Activated CD4-positive, CD25-positive, alpha-beta regulatory T cell treated with anti-CD3 and anti-CD28 coated beads, Interleukin-2, amount 50 U/mL, for 24 hours (primary cell): ENCODE results near the gene TMEM169.
A peak's percentile ranks its signal among the peaks of the same experiment; 100 is the strongest.

Experiments
- ATAC-seq, 2 donors: fragments of 150-1000 bp; cut with Tn5 transposase; one replicate each; pipeline ENCODE4 v1.10.0; 2021; ENCODE audit warnings: mild to moderate bottlenecking in 1 of 2, moderate library complexity in 1 of 2

Gene TMEM169

DNA sequence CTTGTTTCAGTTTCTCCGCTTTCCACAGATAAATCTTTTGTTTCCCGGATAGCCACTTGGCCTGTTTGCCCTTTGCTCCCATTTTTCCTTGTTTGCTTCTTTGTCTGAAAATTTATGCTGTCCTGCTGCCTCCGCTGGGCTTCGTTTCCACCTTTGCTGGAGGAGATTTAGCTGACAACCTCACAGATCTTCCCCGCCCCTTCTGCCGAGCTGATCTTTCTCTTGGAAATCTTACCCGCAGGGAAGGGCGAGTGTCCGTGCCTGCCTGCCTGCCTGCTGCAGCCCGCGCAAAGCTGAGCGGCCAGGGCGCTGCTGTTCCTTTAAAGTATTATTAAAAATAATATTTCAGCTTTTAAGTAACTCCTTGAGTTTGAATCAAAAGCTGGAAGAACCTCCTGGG is 26.0 kb downstream of the TMEM169 start:
- ATAC-seq, result no peak

DNA sequence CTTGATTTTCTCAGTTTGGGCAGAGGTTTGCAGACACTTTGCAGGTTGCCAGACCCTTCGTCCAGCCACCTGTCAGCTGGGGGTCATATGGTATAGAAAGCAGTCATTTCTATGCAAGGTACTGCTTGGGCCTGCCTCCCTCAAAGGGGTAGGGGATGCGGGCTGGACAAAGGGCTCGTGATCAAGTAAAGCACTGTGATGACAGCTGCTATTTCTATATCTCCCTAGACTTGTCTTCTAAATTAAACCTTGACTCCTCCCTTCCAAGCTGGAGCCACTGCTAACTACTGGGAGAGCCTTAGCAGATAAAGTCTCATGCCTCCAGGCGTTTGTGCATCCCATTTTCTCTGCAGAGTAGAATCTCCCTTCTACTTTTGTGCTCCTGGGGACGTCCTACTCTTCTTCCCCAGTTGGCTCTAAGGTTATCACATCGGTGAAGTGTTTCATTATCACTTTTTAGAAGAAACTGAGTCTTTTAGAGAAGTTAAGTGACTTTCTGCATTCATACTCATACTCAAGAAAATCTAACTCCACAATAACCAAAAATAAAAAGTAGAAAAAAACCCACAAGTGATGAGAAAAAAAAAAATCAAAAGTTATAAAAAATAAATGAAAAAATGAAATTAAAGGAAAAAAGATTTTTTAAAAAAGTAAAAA is 26.7 kb downstream of the TMEM169 start:
- no peak for ATAC-seq

DNA sequence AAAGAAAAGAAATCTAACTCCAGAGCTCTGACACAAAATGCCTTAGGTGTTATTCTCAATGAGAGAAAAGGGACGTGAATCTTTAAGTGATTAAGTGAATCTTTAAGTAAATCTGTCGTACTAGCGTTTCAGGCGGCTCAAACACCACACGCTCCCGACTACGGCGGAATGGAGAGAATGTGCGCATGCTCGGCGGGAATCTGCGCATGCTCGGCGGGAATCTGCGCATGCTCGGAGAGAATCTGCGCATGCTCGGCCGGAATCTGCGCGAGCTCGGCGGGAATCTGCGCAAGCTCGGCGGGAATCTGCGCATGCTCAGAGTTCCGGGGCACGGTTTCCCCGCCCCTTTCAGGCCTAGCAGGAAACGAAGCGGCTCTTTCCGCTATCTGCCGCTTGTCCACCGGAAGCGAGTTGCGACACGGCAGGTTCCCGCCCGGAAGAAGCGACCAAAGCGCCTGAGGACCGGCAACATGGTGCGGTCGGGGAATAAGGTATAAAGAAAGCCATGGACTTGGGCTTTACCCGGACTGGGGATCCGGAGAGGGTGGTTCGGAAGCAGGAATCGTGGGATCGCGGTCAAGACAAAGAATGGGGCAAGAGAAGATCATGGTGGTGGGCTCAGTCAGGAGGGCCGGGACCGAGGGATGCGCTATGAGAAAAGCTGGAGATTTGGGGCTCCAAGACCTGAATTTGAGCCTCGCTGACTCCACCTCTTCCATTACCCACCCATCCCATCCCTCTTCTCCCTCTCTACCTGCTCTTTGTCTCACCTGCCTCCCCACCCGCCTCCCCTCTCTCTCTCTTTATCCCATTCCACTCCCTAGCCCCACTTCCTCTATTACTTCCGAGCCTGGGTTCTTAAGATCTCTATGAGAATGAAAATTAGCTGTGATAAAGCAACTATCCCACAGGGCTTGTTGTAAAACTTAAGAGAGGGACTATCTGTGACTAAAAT is 27.5 kb downstream of the TMEM169 start, which contains the start of gene XRCC5:
Gene XRCC5 (plus strand): TSS at position 382 of the 955 bp plus-strand sequence. CDS start 89 bp downstream, at position 471.
- ATAC-seq, result peak; percentile 69 to 70

DNA sequence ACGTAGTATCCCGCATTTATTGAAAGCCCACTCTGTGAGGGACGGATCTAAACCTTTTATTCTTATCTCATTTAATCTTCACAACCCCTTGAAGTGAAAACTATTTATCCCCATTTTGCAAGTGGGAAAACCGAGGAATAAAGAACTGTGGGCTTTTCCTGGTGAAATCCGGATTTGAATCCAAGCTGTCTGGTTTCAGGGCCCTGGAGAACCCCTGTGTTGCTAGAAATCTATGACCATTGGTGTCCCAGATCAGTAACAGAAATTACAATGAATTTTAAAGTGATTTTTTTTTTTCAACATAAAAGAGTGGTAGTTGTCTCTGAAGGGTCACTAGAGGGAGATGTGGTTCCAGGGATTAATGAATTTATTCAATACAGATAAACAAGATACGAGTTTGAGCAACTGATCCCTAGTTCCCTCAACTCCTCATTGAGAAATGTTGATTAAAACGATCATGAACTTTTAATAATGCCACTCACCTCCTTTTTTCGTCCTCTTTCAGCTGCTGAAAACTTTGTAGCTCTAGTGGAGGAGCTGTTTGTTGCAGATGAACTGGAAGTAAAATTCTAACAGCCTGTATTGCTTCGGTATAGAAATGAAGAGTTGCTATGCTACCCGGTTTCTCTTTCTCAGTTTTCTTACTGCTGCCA is 28.4 kb downstream of the TMEM169 start:
- ATAC-seq, result peak in 1 of 2 donors; percentile 14

DNA sequence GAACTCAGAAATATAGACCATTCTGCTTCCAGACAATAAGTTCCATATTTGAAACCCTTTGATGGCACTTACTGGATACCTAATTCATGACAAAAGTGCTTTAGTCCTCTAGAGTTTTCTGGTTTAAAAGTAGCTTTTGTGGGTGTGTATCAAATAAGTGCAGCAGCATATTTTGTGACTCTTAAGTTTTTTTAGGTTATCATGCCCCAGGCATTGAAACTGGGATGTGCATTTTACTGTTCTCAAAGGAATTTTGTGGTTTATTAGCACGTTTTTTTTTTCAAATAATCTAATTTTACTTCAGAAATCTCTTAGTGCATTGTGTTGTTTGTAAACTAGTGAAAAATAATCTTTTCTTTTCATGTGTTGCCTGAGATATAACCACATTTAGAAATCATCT is 28.9 kb downstream of the TMEM169 start:
- no peak for ATAC-seq

DNA sequence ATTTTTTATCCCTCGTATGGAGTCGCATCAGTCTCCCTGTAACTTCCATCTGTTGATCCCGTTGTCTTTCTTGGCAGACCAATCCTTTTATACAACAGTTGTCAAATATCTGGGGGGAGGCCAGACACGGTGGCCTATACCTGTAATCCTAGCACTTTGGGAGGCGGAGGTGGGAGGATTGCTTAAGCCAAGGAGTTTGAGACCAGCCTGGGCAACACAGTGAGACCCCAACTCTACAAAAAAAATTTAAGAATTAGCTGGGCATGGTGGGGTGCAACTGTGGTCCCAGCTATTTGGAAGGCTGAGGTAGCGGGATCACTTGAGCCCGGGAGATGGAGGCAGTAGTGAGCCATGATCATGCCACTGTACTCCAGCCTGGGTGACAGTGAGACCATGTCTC is 29.4 kb downstream of the TMEM169 start:
- no peak for ATAC-seq

DNA sequence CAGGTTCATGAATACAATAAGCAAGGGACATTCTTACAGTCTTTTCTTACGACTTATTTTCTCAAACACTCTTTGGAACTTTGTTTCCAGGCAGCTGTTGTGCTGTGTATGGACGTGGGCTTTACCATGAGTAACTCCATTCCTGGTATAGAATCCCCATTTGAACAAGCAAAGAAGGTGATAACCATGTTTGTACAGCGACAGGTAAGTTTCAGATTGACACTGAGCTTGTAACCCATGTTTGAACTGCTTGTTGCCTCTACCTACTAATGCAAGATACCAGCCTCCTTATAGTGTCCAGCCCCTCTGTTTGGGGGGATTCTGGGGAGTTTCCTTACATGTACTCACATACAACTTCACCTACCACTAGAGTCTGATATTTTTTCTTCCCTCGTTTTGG is 31.2 kb downstream of the TMEM169 start:
- ATAC-seq, result peak; percentile 10 to 12

DNA sequence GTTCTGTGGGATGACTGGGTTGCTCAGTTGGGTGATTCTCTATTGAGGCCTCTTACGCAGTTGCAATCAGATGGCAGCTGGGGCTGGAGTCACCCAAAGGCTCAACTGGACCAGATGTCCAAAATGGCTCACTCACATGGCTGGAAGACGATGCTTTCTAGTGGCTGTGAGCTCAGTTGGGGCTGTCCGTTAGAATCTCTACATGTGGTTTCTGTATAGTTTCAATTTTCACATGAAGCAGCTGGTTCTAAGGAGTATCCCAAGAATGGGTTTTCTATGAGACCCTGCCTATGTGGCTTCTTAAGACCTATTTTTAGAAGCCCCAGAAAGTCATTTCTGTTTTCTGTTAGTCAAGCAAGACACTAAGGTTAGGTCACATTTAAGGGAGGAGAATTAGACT is 31.9 kb downstream of the TMEM169 start:
- ATAC-seq, result peak; percentile 24 to 33

DNA sequence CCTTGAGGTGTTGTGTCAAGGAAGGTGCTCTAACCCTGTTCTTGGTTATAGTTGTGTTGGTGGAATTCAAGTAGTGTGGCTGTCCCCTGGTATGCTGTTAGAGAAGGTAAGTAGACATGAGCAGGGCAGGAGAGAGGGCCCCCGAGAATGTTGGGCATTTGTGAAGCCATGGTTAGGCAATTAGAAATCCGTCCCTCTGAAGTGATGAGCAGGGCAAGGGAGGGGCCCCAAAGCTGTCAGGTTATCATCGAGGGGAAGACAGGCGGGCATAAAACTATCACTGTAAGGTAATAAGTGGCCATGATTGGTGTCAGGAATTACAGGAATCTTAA is 32.6 kb downstream of the TMEM169 start:
- ATAC-seq, result peak in 1 of 2 donors; percentile 0

DNA sequence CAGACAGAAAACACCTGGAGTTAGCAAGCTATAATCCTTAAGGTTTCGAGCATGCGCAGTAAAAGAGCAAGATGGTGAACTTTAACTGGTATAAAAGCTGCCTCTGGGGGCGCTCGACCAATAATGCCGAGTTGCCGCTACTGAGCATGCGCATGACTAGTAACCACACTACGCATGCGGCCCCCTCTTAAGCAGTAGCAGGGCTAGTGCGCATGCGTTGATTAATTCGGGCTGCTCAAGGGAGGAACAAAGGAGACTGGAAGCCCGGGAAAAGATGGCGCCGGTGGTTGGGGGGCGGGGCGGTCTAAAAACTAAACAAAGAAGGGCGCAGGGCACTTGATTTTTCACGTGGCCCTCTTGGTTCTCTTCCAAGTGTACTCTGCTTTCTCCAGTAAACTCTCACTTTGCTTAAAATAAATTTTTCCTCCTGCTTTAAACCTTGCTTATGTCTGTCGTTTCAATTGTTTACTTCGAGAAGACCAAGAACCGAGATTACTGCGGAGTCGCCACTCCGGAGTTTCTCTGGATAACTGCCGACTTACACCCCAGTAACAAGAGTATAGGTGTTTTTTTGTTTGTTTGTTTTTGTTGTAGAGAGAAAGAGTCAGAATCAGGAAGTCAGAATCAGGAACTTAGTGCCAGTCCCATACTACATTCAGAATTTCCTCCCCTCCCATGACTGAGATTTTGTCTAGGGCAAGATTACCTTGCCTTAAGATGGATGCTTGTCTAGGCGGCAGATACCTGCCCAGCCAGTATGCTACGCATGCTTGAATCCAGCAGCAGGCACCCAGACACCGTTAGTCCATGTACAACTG is 33.2 kb downstream of the TMEM169 start:
- peak; percentile 54 to 62 for ATAC-seq

DNA sequence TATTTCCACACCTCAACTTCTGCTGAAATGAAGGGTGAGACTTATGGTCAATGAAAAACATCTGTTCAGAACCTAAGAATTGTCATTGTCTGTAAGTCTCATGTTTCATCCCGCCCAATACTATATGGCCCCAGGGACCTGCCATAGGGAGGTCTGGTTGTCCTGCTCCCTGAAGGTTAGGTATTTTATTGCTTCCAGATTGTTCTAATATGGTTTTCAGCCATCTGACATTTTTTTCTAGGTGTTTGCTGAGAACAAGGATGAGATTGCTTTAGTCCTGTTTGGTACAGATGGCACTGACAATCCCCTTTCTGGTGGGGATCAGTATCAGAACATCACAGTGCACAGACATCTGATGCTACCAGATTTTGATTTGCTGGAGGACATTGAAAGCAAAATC is 34.7 kb downstream of the TMEM169 start:
- ATAC-seq, result no peak

DNA sequence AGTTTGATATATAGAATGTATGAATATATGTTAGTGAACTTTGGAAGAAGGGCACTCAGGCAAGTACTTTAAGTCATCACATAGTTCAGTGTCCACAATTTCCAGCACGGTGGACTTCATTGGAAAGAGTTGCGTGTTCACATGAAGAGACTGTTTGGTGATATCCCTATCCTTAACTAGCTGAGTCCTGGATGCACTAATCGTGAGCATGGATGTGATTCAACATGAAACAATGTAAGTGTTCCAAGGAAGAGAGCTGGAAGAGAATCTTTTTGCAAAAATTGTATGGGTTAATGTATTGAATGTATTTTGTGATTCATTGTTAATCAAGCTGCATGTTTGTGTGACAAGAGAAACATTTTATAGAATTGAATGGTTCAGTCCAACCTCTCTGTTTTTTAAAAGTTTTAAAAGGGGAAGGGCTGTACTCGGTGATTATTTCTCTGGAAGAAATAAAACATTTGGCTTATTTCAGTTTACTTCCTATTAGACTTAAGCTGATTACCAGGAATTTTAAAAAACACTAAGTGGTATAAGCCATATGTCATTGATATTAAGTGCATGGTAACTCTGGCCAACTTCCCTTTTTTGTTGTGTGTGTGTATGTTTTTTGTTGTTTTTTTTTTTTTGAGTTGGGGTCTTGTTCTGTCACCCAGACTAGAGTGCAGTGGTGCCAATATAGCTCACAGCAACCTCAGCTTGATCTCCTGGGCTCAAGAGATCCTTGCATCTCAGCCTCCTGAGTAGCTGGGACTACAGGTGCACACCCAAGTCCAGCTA is 36.0 kb downstream of the TMEM169 start:
- no peak for ATAC-seq

DNA sequence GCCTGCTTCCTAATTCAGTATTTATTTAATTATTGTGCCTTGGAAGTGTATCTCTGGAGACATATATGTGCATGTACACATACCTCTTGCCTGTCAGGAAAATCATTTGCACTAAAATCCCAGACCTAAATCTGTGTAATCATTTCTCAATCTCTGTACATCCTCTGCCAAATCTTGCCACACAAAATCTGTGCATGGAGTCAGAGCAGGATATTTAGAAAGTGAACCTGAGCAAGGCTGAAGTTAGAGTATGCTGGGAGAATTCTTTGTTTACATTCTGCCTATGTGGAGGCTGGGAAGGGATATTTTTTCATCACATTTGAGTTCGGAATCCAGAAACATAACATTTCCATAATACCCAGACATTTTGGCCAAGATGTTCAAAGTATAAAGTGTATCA is 36.8 kb downstream of the TMEM169 start:
- ATAC-seq, result no peak

DNA sequence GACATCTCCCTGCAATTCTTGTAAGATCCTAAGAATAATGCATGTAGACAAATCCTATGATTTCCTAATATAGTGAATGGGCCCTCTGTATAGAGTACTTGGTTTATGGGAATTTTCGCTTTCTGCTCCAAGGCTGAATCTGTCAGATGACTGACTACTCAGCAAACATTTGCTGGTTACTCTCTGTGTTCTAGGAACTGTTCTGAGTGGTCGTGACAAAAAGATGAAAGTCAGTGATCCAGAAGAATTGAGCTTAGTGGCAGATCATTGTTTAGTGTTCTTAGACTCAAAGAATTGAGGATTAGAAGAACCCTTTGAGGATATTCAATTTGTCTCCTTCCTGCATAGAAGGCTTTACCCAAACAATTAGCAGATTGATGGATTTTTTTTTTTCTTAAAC is 37.4 kb downstream of the TMEM169 start:
- no peak for ATAC-seq

DNA sequence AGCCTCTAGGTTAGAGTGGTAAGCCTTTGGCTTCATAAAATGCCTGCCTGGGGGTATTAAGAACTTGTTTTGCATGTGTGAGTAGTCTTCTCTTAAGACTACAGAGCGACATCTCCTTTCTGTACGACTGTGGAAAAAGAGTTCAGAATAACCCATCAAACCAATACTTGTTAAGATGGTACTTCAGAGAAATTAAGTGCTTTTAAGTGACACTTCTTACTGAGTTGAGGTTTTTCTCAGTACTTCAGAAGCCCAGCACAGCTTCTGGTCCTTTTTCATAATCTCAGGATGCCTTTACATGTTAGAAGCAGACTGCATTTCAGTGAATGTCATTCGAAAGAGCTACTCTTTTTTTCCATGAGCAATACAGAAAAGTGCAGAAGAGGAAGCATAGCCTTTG is 38.3 kb downstream of the TMEM169 start:
- peak; percentile 91 to 92 for ATAC-seq

DNA sequence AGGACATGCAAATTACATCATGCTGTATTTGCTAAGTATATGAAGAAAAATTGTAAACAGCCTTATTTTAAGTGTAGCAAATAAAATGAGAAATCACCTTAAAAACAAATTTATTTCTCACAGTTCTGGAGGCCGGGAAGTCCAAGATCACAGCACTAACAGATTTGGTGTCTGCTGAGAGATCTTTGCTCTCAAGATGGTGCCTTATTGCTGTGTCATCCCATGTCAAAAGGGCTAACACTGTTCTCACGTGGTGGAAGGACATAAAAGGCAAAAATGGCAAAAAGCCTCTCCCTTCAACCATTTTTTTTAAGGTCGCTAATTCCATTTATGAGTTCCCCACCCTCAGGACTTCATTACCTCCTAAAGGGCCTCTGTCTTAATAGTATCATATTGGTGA is 39.5 kb downstream of the TMEM169 start:
- ATAC-seq, result no peak

DNA sequence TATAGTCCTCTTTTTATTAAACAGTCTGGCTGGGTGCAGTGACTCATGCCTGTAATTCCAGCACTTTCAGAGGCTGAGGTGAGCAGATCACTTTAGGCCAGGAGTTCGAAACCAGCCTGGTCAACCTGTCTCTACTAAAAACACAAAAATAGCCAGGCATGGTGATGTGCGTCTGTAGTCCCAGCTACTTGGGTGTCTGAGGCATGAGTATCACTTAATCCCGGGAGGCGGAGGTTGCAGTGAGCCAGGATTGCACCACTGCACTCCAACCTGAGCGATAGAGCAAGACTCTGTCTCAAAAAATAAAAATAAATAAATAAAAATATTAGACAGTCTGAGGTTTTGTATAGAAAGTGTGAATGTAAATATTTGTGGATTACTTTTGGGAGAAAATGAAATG is 45.2 kb downstream of the TMEM169 start:
- ATAC-seq, result no peak

DNA sequence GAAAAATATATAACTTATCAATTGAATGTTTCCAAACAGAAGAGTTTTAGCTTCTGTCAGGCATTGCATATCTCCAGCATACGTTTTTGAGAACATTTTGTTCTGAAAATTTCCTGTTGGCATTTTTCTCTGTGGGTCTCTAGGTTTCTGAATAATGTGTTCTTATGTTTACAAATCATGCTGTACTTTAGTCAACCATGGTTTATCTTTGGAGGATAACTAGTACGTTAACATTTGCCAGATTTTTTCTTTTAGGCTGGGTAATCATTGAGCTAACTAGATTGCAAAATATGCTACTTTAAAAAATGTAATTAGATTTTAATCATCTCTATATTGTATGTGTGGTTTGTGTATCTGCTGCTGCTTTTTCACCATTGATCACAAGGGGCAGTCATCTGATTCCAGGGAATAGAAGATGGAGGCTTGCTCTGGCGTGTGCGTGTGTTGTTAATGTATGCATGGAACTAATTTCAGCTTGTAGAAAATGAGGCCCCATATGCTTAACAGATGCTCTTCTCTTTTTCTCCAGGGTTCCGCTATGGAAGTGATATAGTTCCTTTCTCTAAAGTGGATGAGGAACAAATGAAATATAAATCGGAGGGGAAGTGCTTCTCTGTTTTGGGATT is 48.7 kb downstream of the TMEM169 start:
- no peak for ATAC-seq

DNA sequence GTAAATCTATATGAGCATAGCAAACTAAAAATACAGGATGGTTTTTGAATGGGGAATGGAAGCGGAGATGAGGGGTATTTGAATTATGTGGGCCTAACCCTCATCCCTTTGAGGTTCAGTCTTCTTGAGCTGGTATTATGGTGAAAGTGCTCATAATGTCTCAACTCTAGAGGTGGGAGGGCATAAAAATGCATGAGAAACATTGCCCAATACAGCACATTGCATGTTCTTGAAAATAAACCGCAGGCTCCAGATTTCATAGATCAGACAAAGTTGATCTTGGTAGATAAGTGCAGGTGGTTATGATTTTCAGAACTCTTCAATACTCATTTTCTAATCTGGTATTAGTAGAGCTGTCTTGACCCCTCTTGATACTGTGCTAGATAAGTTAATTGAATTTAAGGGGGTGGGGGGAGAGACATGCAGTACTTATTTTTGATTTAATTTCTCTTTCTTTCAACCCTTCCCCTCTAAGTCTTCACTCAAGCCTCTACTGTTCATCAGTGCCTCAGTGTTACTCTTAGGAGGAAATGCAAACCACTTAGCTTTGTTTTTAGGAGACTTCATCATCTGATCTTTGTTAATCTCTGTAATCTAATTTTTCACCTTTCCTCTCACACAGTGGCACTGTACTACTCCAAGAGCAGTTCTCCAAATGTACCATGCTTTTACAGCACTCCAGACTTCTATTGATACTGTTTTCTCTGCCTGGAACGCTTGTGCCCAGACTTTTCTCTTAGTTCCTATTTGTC is 49.6 kb downstream of the TMEM169 start:
- ATAC-seq, result peak; percentile 74 to 77

DNA sequence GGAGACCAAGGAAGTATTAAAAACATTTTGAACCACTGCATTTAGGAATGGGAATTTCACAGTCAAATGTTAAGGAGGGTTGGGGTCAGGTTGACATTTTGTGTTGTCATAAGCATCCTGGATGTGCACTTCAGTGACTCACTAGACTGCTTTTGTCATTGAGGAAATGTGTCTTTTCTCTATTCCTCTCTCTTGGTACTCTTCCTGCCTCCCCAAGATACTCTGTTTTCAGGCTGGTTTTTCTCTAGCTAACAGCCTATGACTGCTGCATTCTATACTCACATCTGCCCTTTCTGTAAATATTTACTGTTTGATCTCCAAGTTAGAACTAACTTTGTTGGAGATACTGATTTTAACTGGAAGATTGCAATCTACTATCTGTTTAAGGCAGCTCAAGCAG is 50.9 kb downstream of the TMEM169 start:
- no peak for ATAC-seq

DNA sequence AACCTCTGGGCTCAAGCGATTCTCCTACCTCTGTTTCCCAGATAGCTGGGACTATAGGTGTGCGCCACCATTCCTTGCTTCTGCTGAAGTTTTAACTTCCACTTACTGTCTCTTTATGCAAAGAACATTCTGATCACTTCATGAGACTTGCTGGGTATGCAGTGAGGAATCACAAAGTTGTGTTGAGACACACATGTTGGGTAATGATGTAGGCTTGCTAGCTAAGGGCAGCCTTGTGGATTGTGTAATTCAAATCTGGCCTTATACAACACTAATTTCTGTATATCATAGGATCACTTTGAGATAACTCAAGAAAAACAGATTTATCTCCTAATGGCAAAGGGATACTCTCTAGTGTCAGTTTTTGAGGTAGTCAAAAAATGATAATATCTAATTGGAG is 51.7 kb downstream of the TMEM169 start:
- no peak for ATAC-seq
